Measurements from ENCODE around the gene TYK2.

The TYK2 gene

DNA sequence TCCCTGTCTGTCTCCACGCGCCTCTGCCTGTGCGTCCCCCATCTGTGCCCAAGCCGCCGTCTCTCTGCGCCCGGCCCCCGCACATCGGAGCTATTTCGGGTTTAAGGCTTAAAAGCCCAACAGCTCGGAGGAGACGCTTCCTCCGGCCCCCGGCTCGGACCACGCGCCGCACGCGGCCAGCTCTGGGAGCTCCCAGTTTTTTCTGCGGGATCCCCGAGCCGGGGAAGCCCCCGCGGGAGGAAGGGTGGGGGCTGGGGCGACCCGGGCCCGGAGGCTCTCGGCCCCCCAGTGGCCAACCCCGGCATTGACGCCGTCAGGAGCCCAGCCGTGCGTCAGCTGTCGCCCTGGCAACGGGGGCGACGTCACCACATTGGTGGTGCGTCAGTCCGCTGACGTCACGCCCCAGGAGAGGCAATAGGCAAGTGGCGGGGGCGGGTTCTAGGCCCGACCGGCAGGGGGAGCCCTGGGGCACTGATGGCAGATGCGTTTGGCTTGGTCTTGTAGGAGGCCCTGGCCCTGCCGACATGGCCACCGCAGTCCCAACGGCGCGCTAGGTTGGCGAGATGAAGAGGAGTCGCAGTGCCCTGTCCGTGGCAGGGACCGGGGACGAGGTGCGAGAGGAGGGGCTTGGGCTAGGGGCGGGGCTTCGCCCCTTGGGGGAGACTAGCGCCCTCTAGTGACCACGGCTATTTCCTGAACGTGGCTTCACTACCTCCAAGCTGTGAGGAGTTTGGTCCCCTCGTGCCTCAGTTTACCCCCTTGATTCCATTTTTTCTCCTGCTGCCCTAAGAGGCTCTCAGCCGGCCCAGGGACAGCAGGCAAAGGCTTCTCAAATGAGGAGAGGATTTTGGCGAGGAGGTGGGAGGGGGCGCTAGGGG, 36.2 kb upstream of the TYK2 start (continued):
- no peak for TF ChIP-seq ZNF426 (tag by site-specific recombination; IDR thresholded peaks at IDR 0.05)
- TF ChIP-seq, protein P1, sequence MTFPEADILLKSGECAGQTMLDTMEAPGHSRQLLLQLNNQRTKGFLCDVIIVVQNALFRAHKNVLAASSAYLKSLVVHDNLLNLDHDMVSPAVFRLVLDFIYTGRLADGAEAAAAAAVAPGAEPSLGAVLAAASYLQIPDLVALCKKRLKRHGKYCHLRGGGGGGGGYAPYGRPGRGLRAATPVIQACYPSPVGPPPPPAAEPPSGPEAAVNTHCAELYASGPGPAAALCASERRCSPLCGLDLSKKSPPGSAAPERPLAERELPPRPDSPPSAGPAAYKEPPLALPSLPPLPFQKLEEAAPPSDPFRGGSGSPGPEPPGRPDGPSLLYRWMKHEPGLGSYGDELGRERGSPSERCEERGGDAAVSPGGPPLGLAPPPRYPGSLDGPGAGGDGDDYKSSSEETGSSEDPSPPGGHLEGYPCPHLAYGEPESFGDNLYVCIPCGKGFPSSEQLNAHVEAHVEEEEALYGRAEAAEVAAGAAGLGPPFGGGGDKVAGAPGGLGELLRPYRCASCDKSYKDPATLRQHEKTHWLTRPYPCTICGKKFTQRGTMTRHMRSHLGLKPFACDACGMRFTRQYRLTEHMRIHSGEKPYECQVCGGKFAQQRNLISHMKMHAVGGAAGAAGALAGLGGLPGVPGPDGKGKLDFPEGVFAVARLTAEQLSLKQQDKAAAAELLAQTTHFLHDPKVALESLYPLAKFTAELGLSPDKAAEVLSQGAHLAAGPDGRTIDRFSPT (tag by site-specific recombination; IDR thresholded peaks at IDR 0.05): peak; percentile 95
- TF ChIP-seq ZNF184 (tag by site-specific recombination; IDR thresholded peaks at IDR 0.05): 0 out of 2 replicates have a peak, but pooled peaks have one; percentile 45
- TF ChIP-seq ZNF544 (tag by site-specific recombination; IDR thresholded peaks at IDR 0.05): no peak
- TF ChIP-seq ZNF600 (tag by site-specific recombination; IDR thresholded peaks at IDR 0.05): no peak; the same call in 1 of the 2 replicates
- TF ChIP-seq ZNF629 (tag by site-specific recombination; IDR thresholded peaks at IDR 0.05): peak; percentile 100
- TF ChIP-seq HOXC10 (CRISPR knock-in tag; IDR thresholded peaks at IDR 0.05): no peak
- TF ChIP-seq, protein P2, sequence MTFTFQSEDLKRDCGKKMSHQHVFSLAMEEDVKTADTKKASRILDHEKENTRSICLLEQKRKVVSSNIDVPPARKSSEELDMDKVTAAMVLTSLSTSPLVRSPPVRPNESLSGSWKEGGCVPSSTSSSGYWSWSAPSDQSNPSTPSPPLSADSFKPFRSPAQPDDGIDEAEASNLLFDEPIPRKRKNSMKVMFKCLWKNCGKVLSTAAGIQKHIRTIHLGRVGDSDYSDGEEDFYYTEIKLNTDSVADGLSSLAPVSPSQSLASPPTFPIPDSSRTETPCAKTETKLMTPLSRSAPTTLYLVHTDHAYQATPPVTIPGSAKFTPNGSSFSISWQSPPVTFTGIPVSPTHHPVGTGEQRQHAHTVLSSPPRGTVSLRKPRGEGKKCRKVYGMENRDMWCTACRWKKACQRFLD (tag by site-specific recombination; IDR thresholded peaks at IDR 0.05): no peak
- no peak for TF ChIP-seq ZNF514 (tag by site-specific recombination; IDR thresholded peaks at IDR 0.05)
- TF ChIP-seq ZNF664 (tag by site-specific recombination; IDR thresholded peaks at IDR 0.05): no peak
- TF ChIP-seq, protein P3, sequence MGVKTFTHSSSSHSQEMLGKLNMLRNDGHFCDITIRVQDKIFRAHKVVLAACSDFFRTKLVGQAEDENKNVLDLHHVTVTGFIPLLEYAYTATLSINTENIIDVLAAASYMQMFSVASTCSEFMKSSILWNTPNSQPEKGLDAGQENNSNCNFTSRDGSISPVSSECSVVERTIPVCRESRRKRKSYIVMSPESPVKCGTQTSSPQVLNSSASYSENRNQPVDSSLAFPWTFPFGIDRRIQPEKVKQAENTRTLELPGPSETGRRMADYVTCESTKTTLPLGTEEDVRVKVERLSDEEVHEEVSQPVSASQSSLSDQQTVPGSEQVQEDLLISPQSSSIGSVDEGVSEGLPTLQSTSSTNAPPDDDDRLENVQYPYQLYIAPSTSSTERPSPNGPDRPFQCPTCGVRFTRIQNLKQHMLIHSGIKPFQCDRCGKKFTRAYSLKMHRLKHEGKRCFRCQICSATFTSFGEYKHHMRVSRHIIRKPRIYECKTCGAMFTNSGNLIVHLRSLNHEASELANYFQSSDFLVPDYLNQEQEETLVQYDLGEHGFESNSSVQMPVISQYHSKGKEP (tag by site-specific recombination; IDR thresholded peaks at IDR 0.05): 0 out of 2 replicates have a peak, but pooled peaks have one; percentile 15
- peak; percentile 99 for TF ChIP-seq ZNF391 (tag by site-specific recombination; IDR thresholded peaks at IDR 0.05; ENCODE audit: borderline replicate concordance, low read depth)
- TF ChIP-seq ZNF621 (tag by site-specific recombination; IDR thresholded peaks at IDR 0.05): no peak
- TF ChIP-seq ZNF175 (tag by site-specific recombination; IDR thresholded peaks at IDR 0.05): no peak
- no peak for TF ChIP-seq ZNF366 (tag by site-specific recombination; conservative IDR thresholded peaks at IDR 0.05)
- TF ChIP-seq ZNF555 (tag by site-specific recombination; conservative IDR thresholded peaks at IDR 0.05): no peak
- TF ChIP-seq ZFP41 (tag by site-specific recombination; IDR thresholded peaks at IDR 0.05; ENCODE audit: borderline replicate concordance): no peak
- no peak for TF ChIP-seq ZNF354C (tag by site-specific recombination; IDR thresholded peaks at IDR 0.05; ENCODE audit: borderline replicate concordance, low read depth)
- TF ChIP-seq ZNF121 (tag by site-specific recombination; IDR thresholded peaks at IDR 0.05): peak; percentile 77
- TF ChIP-seq ZNF157 (tag by site-specific recombination; IDR thresholded peaks at IDR 0.05): no peak; the same call in 1 of the 2 replicates
- peak; percentile 88 for TF ChIP-seq ZBTB8A (tag by site-specific recombination; IDR thresholded peaks at IDR 0.05)
- peak; percentile 99 for TF ChIP-seq ZNF24 (tag by site-specific recombination; IDR thresholded peaks at IDR 0.05)
- TF ChIP-seq KLF10 (tag by site-specific recombination; IDR thresholded peaks at IDR 0.05): peak; percentile 85
- peak; percentile 98; the same call in 1 of the 2 replicates for TF ChIP-seq KLF8 (tag by site-specific recombination; IDR thresholded peaks at IDR 0.05)
- peak; percentile 41 for TF ChIP-seq FEZF1 (tag by site-specific recombination; IDR thresholded peaks at IDR 0.05)
- TF ChIP-seq ZNF18 (tag by site-specific recombination; IDR thresholded peaks at IDR 0.05): no peak; the same call in 1 of the 2 replicates
- TF ChIP-seq MEIS1 (CRISPR knock-in tag; IDR thresholded peaks at IDR 0.05; ENCODE audit: borderline replicate concordance): no peak
- peak; percentile 86 for TF ChIP-seq ZNF610 (tag by site-specific recombination; IDR thresholded peaks at IDR 0.05; ENCODE audit: borderline replicate concordance)
- TF ChIP-seq ZFP37 (tag by site-specific recombination; IDR thresholded peaks at IDR 0.05): peak; percentile 98
- TF ChIP-seq ZXDB (tag by site-specific recombination; IDR thresholded peaks at IDR 0.05): peak; percentile 98
- TF ChIP-seq ZSCAN16 (tag by site-specific recombination; IDR thresholded peaks at IDR 0.05): no peak
- TF ChIP-seq REPIN1 (tag by site-specific recombination; IDR thresholded peaks at IDR 0.05; ENCODE audit: low read depth): peak; percentile 98
- TF ChIP-seq ZNF266 (tag by site-specific recombination; IDR thresholded peaks at IDR 0.05; ENCODE audit: low read depth): no peak
- peak; percentile 81 for TF ChIP-seq KLF9 (tag by site-specific recombination; IDR thresholded peaks at IDR 0.05; ENCODE audit: low read depth)

Data from HEK293 (cell line).